ENCODE data around the gene ERICH3. TPM values are rescaled to one million over a fixed set of nuclear protein-coding genes. Genes with fewer than 3 reads are reported as not detected.

The ERICH3 gene
- total and polyA plus RNA-seq, 10 of the 15 experiments (the other 5 are each of a cell fraction or from before 2014, with no cell fraction given): 0.03 to 0.09 (median 0.08) TPM; not detected in 7

- Histone ChIP-seq H2AFZ (ENCODE audit: control insufficient read depth, low read depth, low read length) (no peak overlapping the region), H3K36me3 (ENCODE audit: control insufficient read depth in 2 of 2, insufficient read depth in 2 of 2, low read length in 1 of 2) (no peaks in the 10 kb centered on the region), H3K27me3 (replicated peaks in 1 of 2; ENCODE audit: control insufficient read depth in 2 of 2, insufficient read depth in 2 of 2, low read length in 1 of 2) (no peaks in the 10 kb centered on the region), H3K27ac (ENCODE audit: control insufficient read depth, insufficient read depth) (no peak overlapping the region), H4K20me1 (ENCODE audit: control insufficient read depth, insufficient read depth) (no peaks in the 10 kb centered on the region), H3K4me2 (ENCODE audit: control insufficient read depth, insufficient read depth) (no peak overlapping the region), H3K9me3 (replicated peaks; ENCODE audit: control insufficient read depth, insufficient read depth, low read length) (no peaks in the 10 kb centered on the region), H3K4me1 (ENCODE audit: control insufficient read depth, insufficient read depth, low read length) (no peaks in the 10 kb centered on the region), H3K9ac (ENCODE audit: control insufficient read depth, insufficient read depth, low read length) (no peak overlapping the region), H3K79me2 (ENCODE audit: control insufficient read depth, insufficient read depth, low read length) (no peaks in the 10 kb centered on the region), H3K4me3 (no peak overlapping the region)
- TF ChIP-seq BMI1 (IDR thresholded peaks at IDR 0.05; ENCODE audit: borderline replicate concordance) (no peak), HSF1 (IDR thresholded peaks at IDR 0.05; ENCODE audit: low read depth, low read length) (no peak), SRF (IDR thresholded peaks at IDR 0.05; ENCODE audit: low read depth in 2 of 2, low read length in 2 of 2) (no peak), USF1 (IDR thresholded peaks at IDR 0.05; ENCODE audit: borderline replicate concordance, extremely low read length, insufficient read depth, low read depth, low read length) (no peak), POLR2AphosphoS2 (IDR thresholded peaks at IDR 0.05; ENCODE audit: low read depth, low read length) (no peak), NR2C2 (IDR thresholded peaks at IDR 0.05; ENCODE audit: borderline replicate concordance, control insufficient read depth, insufficient read length, low read depth) (no peak), LARP7 (IDR thresholded peaks at IDR 0.05) (no peak), RAD51 (IDR thresholded peaks at IDR 0.05) (no peak), SREBF2 (IDR thresholded peaks at IDR 0.05; ENCODE audit: low read length) (no peak), SMC3 (IDR thresholded peaks at IDR 0.05; ENCODE audit: borderline replicate concordance, low read length) (no peak), ATF3 (IDR thresholded peaks at IDR 0.05; ENCODE audit: borderline replicate concordance, extremely low read depth, low read depth, low read length) (no peak)
- 47% methylated on average over 2 of the region's 2 CpGs for WGBS (ENCODE audit: insufficient coverage, insufficient replicate concordance, low lambda C conversion rate, missing lambda C conversion rate)
- DNase-seq (ENCODE audit: low read depth, low spot score): no peak
- CTCF ChIA-PET: no interaction called here
- no peak for ATAC-seq
- no peak for FAIRE-seq
- in situ Hi-C loops (cut with MboI): no loop called here
- SMC1A ChIA-PET (ENCODE audit: uncharacterized antibody, unreplicated experiment): no interaction called here
- RAD21 ChIA-PET (ENCODE audit: unreplicated experiment): no interaction called here
- POLR2A ChIA-PET: no interaction called here
- BruUV-seq (replicated peaks): no TSS peak
- intact Hi-C loops (cut with micrococcal nuclease; ENCODE audit: unreplicated experiment): no loop called here
These were observed 49.9 kb downstream of the ERICH3 start for GRCh38 chr1:74623716-74624115.
